Duodenal mucosa (tissue), 2 donors: Measurements from ENCODE around the gene CRELD2.

ENCODE experiments used
- H3K27ac ChIP-seq: one replicate; pipeline ENCODE4 v1.7.0; 2013; ENCODE audit warnings: low read depth, low read length
- H3K27me3 ChIP-seq, 2 donors: one replicate each; pipeline ENCODE4 v1.7.0; 2013; ENCODE audit warnings: low read length in 2 of 2, control low read depth in 1 of 2; ENCODE audit not compliant: insufficient read depth in 2 of 2, control insufficient read depth in 1 of 2
- H3K36me3 ChIP-seq, 2 donors: one replicate each; pipeline ENCODE4 v1.7.0; 2013; ENCODE audit warnings: low read length in 2 of 2, control low read depth in 1 of 2; ENCODE audit not compliant: insufficient read depth in 2 of 2, control insufficient read depth in 1 of 2
- H3K4me1 ChIP-seq, 2 donors: one replicate each; pipeline ENCODE4 v1.7.0; 2013; ENCODE audit warnings: low read length in 2 of 2, control low read depth in 1 of 2; ENCODE audit not compliant: insufficient read depth in 2 of 2, control insufficient read depth in 1 of 2
- H3K4me3 ChIP-seq, 2 donors: one replicate each; pipeline ENCODE4 v1.7.0; 2013; ENCODE audit warnings: low read length in 2 of 2, low read depth in 1 of 2
- H3K9ac ChIP-seq, 2 donors: one replicate each; pipeline ENCODE4 v1.7.0; 2013; ENCODE audit warnings: low read length in 2 of 2, low read depth in 1 of 2
- H3K9me3 ChIP-seq, 2 donors: one replicate each; pipeline ENCODE4 v1.7.0; 2013; ENCODE audit warnings: low read length in 2 of 2, control low read depth in 1 of 2; ENCODE audit not compliant: control insufficient read depth in 1 of 2

CRELD2 gene

DNA sequence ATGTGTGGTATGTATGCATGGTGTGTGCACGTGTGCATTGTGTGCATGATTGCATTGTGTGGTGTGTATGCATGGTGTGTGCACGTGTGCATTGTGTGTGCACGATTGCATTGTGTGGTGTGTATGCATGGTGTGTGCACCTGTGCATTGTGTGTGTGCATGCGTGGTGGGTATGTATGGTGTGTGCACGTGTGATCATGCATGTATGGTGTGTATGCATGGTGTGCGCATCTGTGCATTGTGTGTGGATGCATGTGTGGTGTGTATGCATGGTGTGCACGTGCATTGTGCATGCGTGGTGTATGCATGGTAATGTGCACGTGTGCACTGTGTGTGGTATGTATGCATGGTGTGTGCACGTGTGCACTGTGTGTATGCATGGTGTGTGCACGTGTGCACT is 17.0 kb upstream of the CRELD2 start:
- H3K4me3 ChIP-seq, result no peak overlapping the region
- H3K27me3 ChIP-seq, result no peaks in the 10 kb centered on the region
- H3K9ac ChIP-seq, result no peak overlapping the region
- no peaks in the 10 kb centered on the region for H3K9me3 ChIP-seq
- H3K4me1 ChIP-seq, result no peaks in the 10 kb centered on the region
- no peak overlapping the region for H3K27ac ChIP-seq
- peaks cover 28 to 54% of the 10 kb centered on the region in 2 donors for H3K36me3 ChIP-seq

DNA sequence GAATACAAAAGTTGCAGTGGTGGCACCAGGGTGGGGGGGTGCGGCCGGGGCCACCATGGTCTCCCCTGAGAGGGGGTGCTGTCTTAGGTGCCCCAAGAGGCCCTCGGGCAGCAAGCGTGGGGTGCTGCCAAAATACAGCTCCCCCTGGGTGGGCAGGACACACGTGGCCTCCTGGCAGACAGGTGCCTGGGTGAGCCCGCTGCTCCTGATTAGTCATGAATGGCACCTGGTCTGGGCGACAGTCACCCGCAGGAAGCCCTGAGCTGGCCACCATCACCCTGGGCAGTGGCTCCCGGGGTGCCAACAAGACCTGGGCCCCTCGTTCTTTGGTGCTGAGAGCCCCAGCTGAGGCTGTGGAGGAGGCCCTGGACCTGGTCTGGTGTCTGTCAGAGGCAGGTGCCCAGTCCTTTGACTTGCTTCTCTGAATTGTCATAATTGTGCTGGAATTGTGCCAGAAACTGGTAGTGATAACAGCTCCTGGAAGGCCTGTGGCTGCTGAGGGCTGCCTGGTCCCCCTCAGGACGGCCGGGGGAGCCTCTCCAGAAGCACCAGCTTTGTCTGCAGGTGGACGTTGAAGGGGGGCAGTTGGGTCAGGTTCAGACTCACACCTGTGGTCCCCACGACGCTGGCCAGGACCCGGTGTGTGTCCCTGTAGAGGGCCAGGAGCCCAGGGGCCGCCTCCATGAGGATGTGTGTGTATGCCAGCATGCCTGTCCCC is 15.0 kb upstream of the CRELD2 start:
- H3K4me3 ChIP-seq, result no peak overlapping the region
- H3K27ac ChIP-seq, result no peak overlapping the region
- H3K9me3 ChIP-seq, result no peaks in the 10 kb centered on the region
- H3K9ac ChIP-seq, result no peak overlapping the region
- no peaks in the 10 kb centered on the region for H3K27me3 ChIP-seq
- H3K36me3 ChIP-seq, result peaks cover 38 to 71% of the 10 kb centered on the region in 2 donors
- H3K4me1 ChIP-seq, result no peaks in the 10 kb centered on the region

DNA sequence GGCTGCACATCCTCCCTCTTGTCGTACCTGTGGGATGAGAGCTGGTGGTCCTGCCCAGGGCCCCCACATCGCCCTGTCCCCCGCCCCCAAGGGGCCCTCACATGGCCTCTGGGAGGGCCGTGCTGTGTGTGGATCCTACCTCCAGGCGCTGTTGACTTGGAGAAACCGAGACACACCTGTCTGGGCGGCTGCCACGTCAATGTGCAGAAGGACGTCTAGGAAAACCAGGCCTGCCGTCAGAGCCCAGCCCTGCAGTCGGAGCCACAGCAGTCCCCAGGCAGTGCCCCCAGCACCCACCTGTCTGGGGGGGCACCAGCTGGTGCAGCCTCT is 14.4 kb upstream of the CRELD2 start:
- Histone ChIP-seq H3K9ac (no peak overlapping the region), H3K4me3 (no peak overlapping the region), H3K27me3 (no peaks in the 10 kb centered on the region), H3K36me3 (peaks cover 38 to 73% of the 10 kb centered on the region in 2 donors), H3K9me3 (no peaks in the 10 kb centered on the region), H3K27ac (no peak overlapping the region), H3K4me1 (no peaks in the 10 kb centered on the region)

DNA sequence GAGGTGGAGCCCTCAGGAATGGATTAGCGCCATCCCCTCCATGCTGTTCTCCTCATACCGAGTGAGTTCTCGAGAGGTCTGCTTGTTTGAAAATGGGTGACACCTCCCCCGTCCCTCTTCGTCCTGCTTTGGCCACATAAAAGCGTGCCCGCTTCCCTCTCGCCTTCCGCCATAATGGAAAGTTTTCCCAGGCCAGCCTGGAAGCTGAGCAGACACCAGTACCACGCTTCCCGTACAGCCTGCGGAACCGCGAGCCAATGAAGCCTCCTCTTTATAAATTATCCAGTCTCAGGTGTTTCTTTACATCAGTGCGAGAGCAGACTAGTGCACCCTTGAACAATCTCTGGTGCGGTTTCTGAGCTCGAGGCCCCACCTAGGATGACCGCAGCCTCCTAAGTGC is 13.0 kb upstream of the CRELD2 start:
- Histone ChIP-seq H3K27me3 (no peaks in the 10 kb centered on the region), H3K9ac (no peak overlapping the region), H3K4me1 (no peaks in the 10 kb centered on the region), H3K36me3 (peaks cover 37 to 67% of the 10 kb centered on the region in 2 donors), H3K9me3 (no peaks in the 10 kb centered on the region), H3K4me3 (no peak overlapping the region), H3K27ac (no peak overlapping the region)

DNA sequence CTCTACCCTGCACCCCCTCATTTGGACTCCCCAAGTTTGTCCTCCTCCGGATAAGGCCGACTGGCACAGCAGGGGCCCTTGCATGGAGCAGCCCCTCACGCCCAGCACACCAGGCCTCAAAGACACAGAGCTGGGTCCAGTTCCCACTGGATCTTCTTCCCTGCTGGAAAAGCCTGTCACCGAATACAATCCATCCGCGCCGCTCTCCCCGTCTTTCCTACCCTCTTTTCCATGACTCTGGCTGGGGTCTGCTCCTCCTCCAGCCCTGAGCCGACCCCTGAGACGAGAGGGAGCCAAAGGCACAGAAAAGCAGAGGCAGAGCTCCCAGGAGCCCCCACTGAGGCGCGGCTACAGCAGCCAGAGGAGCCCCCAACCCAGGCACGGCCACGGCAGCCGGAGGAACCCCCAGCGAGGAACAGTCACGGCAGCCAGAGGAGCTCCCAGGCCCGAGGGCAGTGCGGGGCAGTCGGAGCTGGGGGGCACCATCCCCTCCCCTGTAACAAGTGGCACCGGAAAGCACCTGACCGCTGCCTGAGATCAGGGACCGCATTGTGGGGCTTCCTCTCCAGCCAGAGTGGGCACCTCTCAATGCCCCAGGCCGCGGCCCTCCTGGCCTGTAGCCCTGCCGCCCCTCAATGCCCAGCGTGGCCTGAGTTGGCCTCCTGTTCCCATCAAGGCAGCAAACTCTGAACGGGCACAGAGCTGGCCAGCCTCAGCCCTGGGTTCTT is 12.2 kb upstream of the CRELD2 start:
- H3K27ac ChIP-seq, result no peak overlapping the region
- no peaks in the 10 kb centered on the region for H3K27me3 ChIP-seq
- H3K9ac ChIP-seq, result no peak overlapping the region
- H3K4me3 ChIP-seq, result no peak overlapping the region
- H3K9me3 ChIP-seq, result no peaks in the 10 kb centered on the region
- H3K4me1 ChIP-seq, result no peaks in the 10 kb centered on the region
- H3K36me3 ChIP-seq, result peaks cover 35 to 62% of the 10 kb centered on the region in 2 donors

DNA sequence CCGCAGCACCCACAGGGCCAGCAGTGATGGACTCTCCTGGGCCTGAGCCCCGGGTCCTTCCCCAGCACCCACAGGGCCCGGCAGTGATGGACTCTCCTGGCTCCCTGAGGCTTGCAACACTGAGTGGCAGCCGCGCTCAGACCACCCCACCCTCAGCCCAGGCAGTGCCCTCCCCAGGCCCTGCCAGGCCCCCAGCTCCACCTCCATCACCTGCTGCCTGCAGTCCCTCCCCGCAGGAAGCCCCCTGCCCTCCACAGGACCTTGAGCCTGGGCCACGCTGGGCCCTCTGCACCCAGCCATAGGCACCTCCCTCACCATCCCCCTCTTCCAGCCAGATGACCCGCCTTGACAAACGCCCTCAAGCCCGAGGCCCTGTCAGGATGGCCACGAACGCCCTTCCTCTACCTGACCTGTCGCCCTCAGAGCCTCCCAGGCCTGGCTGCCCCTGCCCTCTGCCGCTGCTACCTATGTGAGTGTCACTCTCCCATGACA is 11.6 kb upstream of the CRELD2 start:
- Histone ChIP-seq H3K4me3 (no peak overlapping the region), H3K27me3 (no peaks in the 10 kb centered on the region), H3K9ac (no peak overlapping the region), H3K27ac (no peak overlapping the region), H3K9me3 (no peaks in the 10 kb centered on the region), H3K4me1 (no peaks in the 10 kb centered on the region), H3K36me3 (peaks cover 28 to 56% of the 10 kb centered on the region in 2 donors)

DNA sequence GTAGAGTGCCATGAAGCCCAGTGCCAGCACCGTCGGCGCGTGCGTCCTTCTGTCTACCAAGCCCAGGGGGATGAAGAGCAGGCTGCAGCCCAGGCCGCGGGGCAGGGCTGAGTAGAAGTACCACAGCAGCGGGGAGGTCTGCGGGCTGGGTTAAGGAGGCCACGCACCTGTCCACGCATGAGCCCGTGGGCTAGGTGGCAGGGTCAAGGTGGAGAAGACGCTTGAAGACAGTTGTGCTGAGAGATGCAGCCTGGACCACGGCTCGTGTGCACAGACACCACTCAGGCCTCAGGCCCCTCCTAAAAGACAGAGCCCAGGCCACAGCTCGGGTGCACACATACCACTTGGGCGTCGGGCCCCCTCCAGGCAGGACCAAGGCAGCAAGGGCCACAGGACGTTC is 10.6 kb upstream of the CRELD2 start:
- Histone ChIP-seq H3K4me3 (no peak overlapping the region), H3K9me3 (no peaks in the 10 kb centered on the region), H3K9ac (no peak overlapping the region), H3K4me1 (no peaks in the 10 kb centered on the region), H3K27me3 (no peaks in the 10 kb centered on the region), H3K27ac (no peak overlapping the region), H3K36me3 (peaks cover 31 to 54% of the 10 kb centered on the region in 2 donors)

DNA sequence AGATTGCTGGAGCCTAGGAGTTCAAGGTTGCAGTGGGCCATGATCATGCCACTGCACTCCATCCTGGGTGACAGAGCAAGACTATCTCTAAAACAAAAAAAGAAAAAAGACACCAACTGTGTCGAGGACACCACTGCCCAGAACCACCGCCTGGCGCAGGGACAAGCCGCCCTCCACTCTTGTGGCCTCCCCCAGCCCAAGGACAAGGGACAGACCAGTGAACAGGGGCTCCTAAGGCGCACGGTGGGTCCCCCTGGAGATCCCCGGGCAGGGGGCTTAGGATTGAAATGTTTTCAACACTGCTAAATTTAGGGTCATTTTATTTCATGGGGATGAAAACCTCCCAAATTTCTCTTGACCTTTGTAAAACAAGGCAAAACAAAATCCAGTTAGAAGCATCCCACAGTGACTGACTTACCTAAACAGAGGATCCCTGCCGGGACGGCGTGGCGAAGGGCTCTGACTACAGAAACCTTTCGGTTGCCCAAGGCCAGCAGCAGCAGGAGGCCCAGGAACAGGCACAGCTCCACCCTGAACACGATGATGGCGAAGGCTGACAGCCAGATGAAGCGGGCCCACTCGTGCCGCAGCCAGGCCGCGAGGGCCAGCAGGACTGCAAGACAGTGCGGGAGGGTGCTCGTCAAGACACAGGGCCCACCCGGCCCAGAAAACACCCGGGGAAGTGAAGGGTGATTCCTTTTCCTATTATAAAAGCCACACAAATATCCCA is 8.8 kb upstream of the CRELD2 start:
- no peak overlapping the region for H3K9ac ChIP-seq
- H3K27ac ChIP-seq, result no peak overlapping the region
- peaks cover 31 to 53% of the 10 kb centered on the region in 2 donors for H3K36me3 ChIP-seq
- H3K27me3 ChIP-seq, result no peaks in the 10 kb centered on the region
- H3K4me1 ChIP-seq, result no peaks in the 10 kb centered on the region
- H3K4me3 ChIP-seq, result no peak overlapping the region
- H3K9me3 ChIP-seq, result no peaks in the 10 kb centered on the region

DNA sequence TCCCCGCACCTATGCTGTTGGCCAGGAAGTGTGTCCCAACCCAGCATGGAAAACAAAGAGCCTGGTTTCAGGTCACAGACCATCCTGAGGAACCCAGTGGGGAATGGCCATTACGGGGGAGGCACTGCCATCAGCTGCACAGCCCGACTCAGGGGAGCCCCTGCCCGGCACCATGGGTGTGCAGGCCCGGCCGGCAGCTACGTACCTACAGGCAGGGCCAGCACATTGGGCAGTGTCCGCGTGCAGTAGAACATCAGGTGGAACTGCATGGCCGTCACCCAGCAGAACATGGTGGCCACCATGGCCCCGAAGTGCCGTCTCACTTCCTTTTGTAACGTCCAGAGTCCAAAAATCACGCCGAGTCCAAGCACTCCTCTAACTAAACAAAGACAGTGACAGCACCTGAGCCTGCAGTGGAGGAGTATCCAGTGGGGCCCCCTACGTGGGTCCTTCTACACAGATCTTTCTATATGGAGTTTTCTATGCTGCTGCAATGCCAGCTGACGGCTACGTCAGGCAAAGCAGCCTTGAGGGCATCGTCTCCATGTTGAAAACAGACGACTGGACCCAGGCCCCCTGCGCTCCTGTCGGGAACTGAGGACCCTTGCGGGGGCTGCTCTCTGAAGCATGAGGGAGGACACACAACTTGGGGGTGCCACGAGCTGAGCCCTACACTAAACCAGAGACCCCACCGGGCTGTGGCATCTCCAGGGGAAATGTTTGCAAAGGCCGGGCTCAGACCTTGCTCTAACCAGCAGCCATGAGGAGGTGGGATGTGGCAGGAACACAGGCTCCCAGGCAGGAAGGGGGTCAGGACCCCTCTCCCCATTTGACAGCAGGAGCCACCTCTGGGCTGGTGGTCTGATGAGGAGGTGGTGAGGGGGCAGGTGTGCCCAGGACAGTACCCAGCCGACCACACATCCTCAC is 7.9 kb upstream of the CRELD2 start:
- no peaks in the 10 kb centered on the region for H3K4me1 ChIP-seq
- H3K36me3 ChIP-seq, result peaks cover 31 to 53% of the 10 kb centered on the region in 2 donors
- H3K9me3 ChIP-seq, result no peaks in the 10 kb centered on the region
- no peak overlapping the region for H3K4me3 ChIP-seq
- H3K27ac ChIP-seq, result no peak overlapping the region
- no peaks in the 10 kb centered on the region for H3K27me3 ChIP-seq
- no peak overlapping the region for H3K9ac ChIP-seq
